ENCODE data around the gene ZP4. TPM values are rescaled to one million over a fixed set of nuclear protein-coding genes. Genes with fewer than 3 reads are reported as not detected.

Gene ZP4
- total RNA-seq, 1 donor, result not detected

DNA sequence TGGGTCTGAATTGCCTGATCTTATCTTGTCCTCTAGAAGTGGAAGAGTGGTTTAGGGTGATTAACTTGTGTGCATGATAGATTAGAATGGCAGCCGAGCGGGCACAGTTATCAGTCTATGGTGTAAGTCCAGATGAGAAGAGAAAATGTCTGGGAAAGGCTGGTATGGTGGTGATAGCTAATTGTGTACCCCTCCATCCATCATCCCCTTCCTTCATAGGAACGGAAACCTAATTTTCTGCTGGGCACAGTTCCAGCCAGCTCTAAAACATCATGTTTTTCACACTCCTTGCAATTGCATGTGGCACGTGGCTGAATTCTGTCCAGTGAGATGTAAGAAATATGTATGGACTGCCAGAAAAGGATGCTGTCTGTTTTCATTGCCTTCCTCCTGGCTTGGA lies 40.9 kb upstream of the ZP4 start:
- no peak overlapping the region for H3K27ac ChIP-seq (ENCODE audit: low read depth, low read length)
- no peaks in the 10 kb centered on the region for H3K9me3 ChIP-seq (ENCODE audit: low read depth, low read length)
- H2AFZ ChIP-seq (ENCODE audit: low read length), result no peak overlapping the region
- H3K27me3 ChIP-seq (ENCODE audit: insufficient read depth, low read length), result no peaks in the 10 kb centered on the region
- no peaks in the 10 kb centered on the region for H4K20me1 ChIP-seq (ENCODE audit: insufficient read depth, low read length)
- DNase-seq (ENCODE audit: insufficient read length, low spot score, missing footprints), result no peak
- no peaks in the 10 kb centered on the region for H3K36me3 ChIP-seq (ENCODE audit: insufficient read depth, low read length)
- H3K79me2 ChIP-seq (ENCODE audit: insufficient read depth, low read length), result no peaks in the 10 kb centered on the region
- no peak overlapping the region for H3K4me3 ChIP-seq (ENCODE audit: insufficient read depth, low read length)
- TF ChIP-seq, protein P1, sequence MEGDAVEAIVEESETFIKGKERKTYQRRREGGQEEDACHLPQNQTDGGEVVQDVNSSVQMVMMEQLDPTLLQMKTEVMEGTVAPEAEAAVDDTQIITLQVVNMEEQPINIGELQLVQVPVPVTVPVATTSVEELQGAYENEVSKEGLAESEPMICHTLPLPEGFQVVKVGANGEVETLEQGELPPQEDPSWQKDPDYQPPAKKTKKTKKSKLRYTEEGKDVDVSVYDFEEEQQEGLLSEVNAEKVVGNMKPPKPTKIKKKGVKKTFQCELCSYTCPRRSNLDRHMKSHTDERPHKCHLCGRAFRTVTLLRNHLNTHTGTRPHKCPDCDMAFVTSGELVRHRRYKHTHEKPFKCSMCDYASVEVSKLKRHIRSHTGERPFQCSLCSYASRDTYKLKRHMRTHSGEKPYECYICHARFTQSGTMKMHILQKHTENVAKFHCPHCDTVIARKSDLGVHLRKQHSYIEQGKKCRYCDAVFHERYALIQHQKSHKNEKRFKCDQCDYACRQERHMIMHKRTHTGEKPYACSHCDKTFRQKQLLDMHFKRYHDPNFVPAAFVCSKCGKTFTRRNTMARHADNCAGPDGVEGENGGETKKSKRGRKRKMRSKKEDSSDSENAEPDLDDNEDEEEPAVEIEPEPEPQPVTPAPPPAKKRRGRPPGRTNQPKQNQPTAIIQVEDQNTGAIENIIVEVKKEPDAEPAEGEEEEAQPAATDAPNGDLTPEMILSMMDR (IDR thresholded peaks at IDR 0.05; ENCODE audit: extremely low read depth, low read depth, low read length), result no peak
- H3K4me2 ChIP-seq (ENCODE audit: insufficient read depth, low read length), result no peak overlapping the region
- no peaks in the 10 kb centered on the region for H3K4me1 ChIP-seq (ENCODE audit: insufficient read depth, low read length)

DNA sequence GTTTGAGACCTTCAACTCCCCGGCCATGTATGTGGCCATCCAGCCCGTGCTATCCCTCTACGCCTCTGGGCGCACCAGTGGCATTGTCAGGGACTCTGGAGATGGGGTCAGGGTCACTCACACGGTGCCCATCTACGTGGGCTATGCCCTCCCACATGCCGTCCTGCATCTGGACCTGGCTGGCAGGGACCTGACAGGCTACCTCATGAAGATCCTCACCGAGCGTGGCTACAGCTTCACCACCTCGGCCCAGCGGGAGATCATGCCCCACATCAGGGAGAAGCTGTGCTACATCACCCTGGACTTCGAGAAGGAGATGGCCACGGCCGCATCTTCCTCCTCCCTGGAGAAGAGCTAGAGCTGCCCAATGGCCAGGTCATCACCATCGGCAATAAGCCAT lies 36.5 kb upstream of the ZP4 start:
- Histone ChIP-seq H3K79me2 (ENCODE audit: insufficient read depth, low read length) (no peaks in the 10 kb centered on the region), H3K4me3 (ENCODE audit: insufficient read depth, low read length) (no peak overlapping the region), H3K4me1 (ENCODE audit: insufficient read depth, low read length) (no peaks in the 10 kb centered on the region), H3K4me2 (ENCODE audit: insufficient read depth, low read length) (no peak overlapping the region), H3K27ac (ENCODE audit: low read depth, low read length) (no peak overlapping the region), H4K20me1 (ENCODE audit: insufficient read depth, low read length) (no peaks in the 10 kb centered on the region), H2AFZ (ENCODE audit: low read length) (no peak overlapping the region), H3K9me3 (ENCODE audit: low read depth, low read length) (no peaks in the 10 kb centered on the region), H3K27me3 (ENCODE audit: insufficient read depth, low read length) (no peaks in the 10 kb centered on the region), H3K36me3 (ENCODE audit: insufficient read depth, low read length) (no peaks in the 10 kb centered on the region)
- TF ChIP-seq, protein P1 (IDR thresholded peaks at IDR 0.05; ENCODE audit: extremely low read depth, low read depth, low read length), result no peak
- no peak for DNase-seq (ENCODE audit: insufficient read length, low spot score, missing footprints)

DNA sequence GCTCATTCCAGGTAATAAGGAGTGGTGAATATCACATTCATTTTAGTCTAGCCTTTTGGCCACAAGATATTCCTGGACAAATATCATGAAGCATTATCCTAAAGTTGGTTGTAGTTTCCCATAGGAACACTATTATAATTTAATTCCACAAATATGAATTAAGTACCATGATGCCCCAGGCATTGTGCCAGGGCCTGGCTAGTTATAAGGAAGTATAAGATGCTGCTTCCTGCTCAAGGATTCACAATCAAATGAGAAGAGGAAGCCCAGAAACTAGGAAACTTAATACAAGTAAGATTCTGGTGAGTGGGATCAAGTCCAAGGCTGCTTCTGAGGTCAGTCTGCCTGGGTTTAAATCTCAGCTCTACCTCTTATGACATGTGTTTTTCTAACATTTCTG lies 30.6 kb upstream of the ZP4 start:
- no peak overlapping the region for H3K4me2 ChIP-seq (ENCODE audit: insufficient read depth, low read length)
- H3K27me3 ChIP-seq (ENCODE audit: insufficient read depth, low read length), result no peaks in the 10 kb centered on the region
- TF ChIP-seq, protein P1 (IDR thresholded peaks at IDR 0.05; ENCODE audit: extremely low read depth, low read depth, low read length), result no peak
- no peak overlapping the region for H3K27ac ChIP-seq (ENCODE audit: low read depth, low read length)
- no peaks in the 10 kb centered on the region for H3K79me2 ChIP-seq (ENCODE audit: insufficient read depth, low read length)
- no peaks in the 10 kb centered on the region for H4K20me1 ChIP-seq (ENCODE audit: insufficient read depth, low read length)
- H3K9me3 ChIP-seq (ENCODE audit: low read depth, low read length), result no peaks in the 10 kb centered on the region
- no peak for DNase-seq (ENCODE audit: insufficient read length, low spot score, missing footprints)
- H3K4me1 ChIP-seq (ENCODE audit: insufficient read depth, low read length), result no peaks in the 10 kb centered on the region
- H2AFZ ChIP-seq (ENCODE audit: low read length), result no peak overlapping the region
- H3K36me3 ChIP-seq (ENCODE audit: insufficient read depth, low read length), result no peaks in the 10 kb centered on the region
- H3K4me3 ChIP-seq (ENCODE audit: insufficient read depth, low read length), result no peak overlapping the region

DNA sequence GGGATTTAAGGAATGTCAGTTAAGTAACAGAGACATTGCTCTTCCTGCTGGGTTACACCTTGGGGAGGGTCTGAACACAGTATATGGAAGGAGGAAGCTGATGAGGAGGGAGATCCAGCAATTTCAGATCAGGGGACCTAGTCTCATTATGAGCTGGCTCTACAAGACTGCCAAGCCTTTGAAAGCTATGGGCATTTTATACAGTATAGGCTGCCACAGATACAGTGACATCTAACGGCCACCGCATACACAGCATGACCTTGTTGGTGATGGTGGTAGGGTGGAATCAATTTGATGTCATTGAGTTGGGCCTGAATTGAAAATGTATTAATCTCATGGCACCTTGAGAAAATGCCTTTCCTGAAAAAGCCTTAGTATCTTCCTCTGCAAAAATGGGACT lies 22.6 kb upstream of the ZP4 start:
- H3K27me3 ChIP-seq (ENCODE audit: insufficient read depth, low read length), result no peaks in the 10 kb centered on the region
- TF ChIP-seq, protein P1 (IDR thresholded peaks at IDR 0.05; ENCODE audit: extremely low read depth, low read depth, low read length), result no peak
- no peaks in the 10 kb centered on the region for H3K9me3 ChIP-seq (ENCODE audit: low read depth, low read length)
- H4K20me1 ChIP-seq (ENCODE audit: insufficient read depth, low read length), result no peaks in the 10 kb centered on the region
- no peak for DNase-seq (ENCODE audit: insufficient read length, low spot score, missing footprints)
- no peak overlapping the region for H2AFZ ChIP-seq (ENCODE audit: low read length)
- H3K79me2 ChIP-seq (ENCODE audit: insufficient read depth, low read length), result no peaks in the 10 kb centered on the region
- no peaks in the 10 kb centered on the region for H3K4me1 ChIP-seq (ENCODE audit: insufficient read depth, low read length)
- no peak overlapping the region for H3K4me2 ChIP-seq (ENCODE audit: insufficient read depth, low read length)
- no peaks in the 10 kb centered on the region for H3K36me3 ChIP-seq (ENCODE audit: insufficient read depth, low read length)
- H3K4me3 ChIP-seq (ENCODE audit: insufficient read depth, low read length), result no peak overlapping the region
- no peak overlapping the region for H3K27ac ChIP-seq (ENCODE audit: low read depth, low read length)

All from osteoblast (primary cell).